Neural crest cell (in vitro differentiated cells): Measurements from ENCODE around the gene GPX2. TPM values are rescaled to one million over a fixed set of nuclear protein-coding genes. Genes with fewer than 3 reads are reported as not detected.

Source experiments
- DNase-seq: peaks from one replicate; pipeline ENCODE4 v3.0.0; 2021; ENCODE audit warnings: low read depth, mixed read lengths, low spot score
- H3K27ac Mint-ChIP-seq: one replicate; pipeline ENCODE4 v1.8.0; 2021; ENCODE audit warnings: mild to moderate bottlenecking, mixed read lengths; ENCODE audit not compliant: unreplicated experiment
- H3K27me3 Mint-ChIP-seq: 2 replicates; pipeline ENCODE4 v1.8.0; 2021; ENCODE audit warnings: low read depth, mild to moderate bottlenecking, mixed read lengths
- H3K36me3 Mint-ChIP-seq: 2 replicates; pipeline ENCODE4 v1.8.0; 2021; ENCODE audit warnings: low read depth, mild to moderate bottlenecking, mixed read lengths
- H3K4me1 Mint-ChIP-seq: 2 replicates; pipeline ENCODE4 v1.8.0; 2021; ENCODE audit warnings: mixed read lengths
- H3K4me3 Mint-ChIP-seq: one replicate; pipeline ENCODE4 v1.8.0; 2021; ENCODE audit warnings: mild to moderate bottlenecking, mixed read lengths
- H3K9me3 Mint-ChIP-seq: 2 replicates; pipeline ENCODE4 v1.8.0; 2021; ENCODE audit warnings: mixed read lengths
- CTCF ChIP-seq: fragments of 200-600 bp; sonication (generic); conservative IDR thresholded peaks from 2 replicates; pipeline ENCODE4 v1.5.0; 2021; ENCODE audit warnings: antibody characterized with exemption, mild to moderate bottlenecking
- long read RNA-seq: library from polyadenylated mRNA; unstranded; transcript quantifications from one replicate; pipeline ENCODE4 v2.0.0, GENCODE V29; 2020
- total RNA-seq: library from RNA; stranded (reverse); gene quantifications from 2 replicates; pipeline ENCODE4 v1.2.1, GENCODE V29; 2021

GPX2 gene
- total RNA-seq = not detected in 2 replicates
- long read RNA-seq = 0 reads

- Mint-ChIP-seq H3K27ac (peak within 1 kb of the TSS; percentile 10), H3K36me3 (peaks cover 10% of the 10 kb centered on the region), H3K4me3 (no peak within 1 kb of the TSS), H3K9me3 (no peaks in the 10 kb centered on the region), H3K4me1 (no peaks in the 10 kb centered on the region), H3K27me3 (no peaks in the 10 kb centered on the region)
- no peak for TF ChIP-seq CTCF
- no peak for DNase-seq
Observed at GRCh38 chr14:64942531-64943111, at the start of gene GPX2. Gene GPX2 (minus strand): TSS chr14:64942745. CDS start chr14:64942726, 19 bp downstream.

- H3K4me1 Mint-ChIP-seq = peaks cover 34% of the 10 kb centered on the region
- H3K27me3 Mint-ChIP-seq = peaks cover 9% of the 10 kb centered on the region
- DNase-seq = no peak
- no peak for TF ChIP-seq CTCF
- peak overlapping the region; percentile 29 for H3K4me3 Mint-ChIP-seq
- no peaks in the 10 kb centered on the region for H3K36me3 Mint-ChIP-seq
- H3K27ac Mint-ChIP-seq = peak overlapping the region; percentile 94
- no peaks in the 10 kb centered on the region for H3K9me3 Mint-ChIP-seq
Observed at GRCh38 chr14:64990939-64991338, 48.4 kb upstream of the GPX2 start.

- H3K4me1 Mint-ChIP-seq = peaks cover 35% of the 10 kb centered on the region
- H3K36me3 Mint-ChIP-seq = no peaks in the 10 kb centered on the region
- H3K27me3 Mint-ChIP-seq = peaks cover 14% of the 10 kb centered on the region
- H3K9me3 Mint-ChIP-seq = no peaks in the 10 kb centered on the region
- H3K27ac Mint-ChIP-seq = peak overlapping the region; percentile 94
- no peak for TF ChIP-seq CTCF
- H3K4me3 Mint-ChIP-seq = peak overlapping the region; percentile 29
- no peak for DNase-seq
Observed at GRCh38 chr14:64990296-64990695, 47.8 kb upstream of the GPX2 start.

- Mint-ChIP-seq H3K27me3 (peaks cover 39% of the 10 kb centered on the region), H3K27ac (peak overlapping the region; percentile 98), H3K4me3 (peak overlapping the region; percentile 98), H3K36me3 (no peaks in the 10 kb centered on the region), H3K9me3 (no peaks in the 10 kb centered on the region), H3K4me1 (peaks cover 45% of the 10 kb centered on the region)
- no peak for DNase-seq
- TF ChIP-seq CTCF = no peak
Observed at GRCh38 chr14:64987438-64987767, 44.9 kb upstream of the GPX2 start.

- H3K27me3 Mint-ChIP-seq = peaks cover 45% of the 10 kb centered on the region
- H3K4me3 Mint-ChIP-seq = peak within 1 kb of the TSS; percentile 98
- peak; percentile 91 for DNase-seq
- H3K27ac Mint-ChIP-seq = peak within 1 kb of the TSS; percentile 98
- no peaks in the 10 kb centered on the region for H3K9me3 Mint-ChIP-seq
- peak; percentile 76 for TF ChIP-seq CTCF
- peaks cover 45% of the 10 kb centered on the region for H3K4me1 Mint-ChIP-seq
- no peaks in the 10 kb centered on the region for H3K36me3 Mint-ChIP-seq
Observed at GRCh38 chr14:64986648-64987437, 44.3 kb upstream of the GPX2 start, which contains the start of gene FNTB. Gene FNTB (plus strand): TSS chr14:64986895. CDS start chr14:64986954, 59 bp downstream.
